HG03097 (cell line): ENCODE data around the gene KRIT1.

Experiments used
- ATAC-seq: cut with Tn5 transposase; IDR thresholded peaks from one replicate; pipeline ENCODE4 v1.9.1; 2021; ENCODE audit not compliant: unreplicated experiment, low FRiP score

Gene KRIT1

GRCh38 chr7:92158660-92159575 lies 86.8 kb downstream of the KRIT1 start:
- ATAC-seq: peak; percentile 89

- no peak for ATAC-seq
Measured at GRCh38 chr7:92156990-92157389, 88.7 kb downstream of the KRIT1 start.

DNA sequence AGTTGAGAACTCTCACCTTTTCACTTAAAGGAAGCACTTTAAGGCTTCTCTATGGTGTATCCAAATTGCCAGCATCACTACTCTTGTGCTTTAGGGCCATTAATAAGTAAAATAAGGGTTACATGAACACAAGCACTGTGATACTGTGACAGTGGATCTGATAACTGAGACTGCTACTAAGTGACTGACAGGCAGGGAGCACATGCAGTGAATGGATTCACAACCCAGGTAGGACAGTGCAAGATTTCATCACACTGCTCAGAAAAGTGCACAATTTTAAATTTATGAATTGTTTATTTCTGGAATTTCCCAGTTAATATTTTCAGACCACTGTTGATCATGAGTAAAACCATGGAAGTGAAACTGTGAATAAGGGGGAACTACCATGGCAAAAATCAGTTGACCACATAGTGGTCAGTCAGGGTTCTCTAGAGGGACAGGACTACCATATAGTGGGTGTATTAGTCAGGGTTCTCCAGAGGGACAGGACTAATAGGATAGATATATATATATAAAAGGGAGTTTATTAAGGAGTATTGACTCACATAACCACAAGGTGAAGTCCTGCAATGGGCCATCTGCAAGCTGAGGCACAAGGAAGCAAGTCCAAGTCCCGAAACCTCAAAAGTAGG lies 90.5 kb downstream of the KRIT1 start:
- no peak for ATAC-seq

DNA sequence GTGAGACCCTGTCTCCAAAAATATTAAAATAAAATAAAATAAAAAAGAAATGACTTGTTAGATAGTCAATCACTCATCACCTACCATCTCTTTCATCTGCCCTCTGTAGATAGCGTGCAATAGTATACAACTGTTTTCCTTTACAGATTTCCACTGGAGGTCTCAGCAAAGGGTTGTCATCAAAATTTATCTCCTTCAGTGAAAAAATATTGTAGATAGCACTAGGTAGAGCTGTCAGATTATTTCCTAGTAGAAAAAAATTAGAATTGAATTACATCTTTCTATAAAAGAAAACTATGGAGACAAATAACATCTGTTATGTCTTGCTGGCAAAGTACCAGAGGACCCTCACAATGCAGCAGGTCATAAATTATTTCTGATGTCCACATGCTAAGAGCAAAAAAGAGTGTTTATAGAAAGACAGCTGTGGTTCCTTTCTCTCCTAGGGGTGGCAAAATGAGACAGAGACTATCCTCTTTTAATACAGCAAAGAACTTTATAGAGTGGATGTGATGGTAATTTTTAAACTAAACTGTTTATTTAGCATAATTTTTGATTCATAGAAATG lies 95.2 kb downstream of the KRIT1 start:
- no peak for ATAC-seq

GRCh38 chr7:92149736-92150239 lies 95.9 kb downstream of the KRIT1 start:
- ATAC-seq: no peak
